ENCODE results near the gene HOXC6. TPM values are rescaled to one million over a fixed set of nuclear protein-coding genes. Genes with fewer than 3 reads are reported as not detected.

HOXC6 gene
- total RNA-seq, 1 donor from 2014 or later = not detected

- Histone ChIP-seq H3K4me3 (no peak overlapping the region), H3K27me3 (peaks cover 63% of the 10 kb centered on the region), H3K9me3 (no peaks in the 10 kb centered on the region), H3K4me1 (peaks cover 39% of the 10 kb centered on the region), H3K36me3 (no peaks in the 10 kb centered on the region), H3K27ac (no peak overlapping the region)
- no peak for DNase-seq (ENCODE audit: extremely low spot score in 2 of 2)
- intact Hi-C loops (cut with DNase I) = no loop called here
- no peak for TF ChIP-seq POLR2A (IDR thresholded peaks at IDR 0.05)
- no peak for TF ChIP-seq POLR2AphosphoS5 (IDR thresholded peaks at IDR 0.05; ENCODE audit: insufficient read depth in 1 of 2, low read depth in 1 of 2)
- TF ChIP-seq CTCF (IDR thresholded peaks at IDR 0.05) = no peak
These were observed 30.8 kb upstream of the HOXC6 start for GRCh38 chr12:53997204-53998109.

- no peak overlapping the region for H3K27ac ChIP-seq
- intact Hi-C loops (cut with DNase I) = no loop called here
- no peaks in the 10 kb centered on the region for H3K36me3 ChIP-seq
- DNase-seq (ENCODE audit: extremely low spot score in 2 of 2) = no peak
- H3K27me3 ChIP-seq = peaks cover 57% of the 10 kb centered on the region
- TF ChIP-seq POLR2A (IDR thresholded peaks at IDR 0.05) (no peak), CTCF (IDR thresholded peaks at IDR 0.05) (no peak), POLR2AphosphoS5 (IDR thresholded peaks at IDR 0.05; ENCODE audit: insufficient read depth in 1 of 2, low read depth in 1 of 2) (no peak)
- H3K4me1 ChIP-seq = peaks cover 39% of the 10 kb centered on the region
- no peak overlapping the region for H3K4me3 ChIP-seq
- no peaks in the 10 kb centered on the region for H3K9me3 ChIP-seq
These were observed 29.9 kb upstream of the HOXC6 start for GRCh38 chr12:53998110-53998899.

- Histone ChIP-seq H3K27me3 (peaks cover 51% of the 10 kb centered on the region), H3K4me3 (no peak overlapping the region), H3K36me3 (no peaks in the 10 kb centered on the region), H3K4me1 (peaks cover 39% of the 10 kb centered on the region), H3K9me3 (no peaks in the 10 kb centered on the region), H3K27ac (no peak overlapping the region)
- intact Hi-C loops (cut with DNase I) = no loop called here
- DNase-seq (ENCODE audit: extremely low spot score in 2 of 2) = no peak
- TF ChIP-seq POLR2AphosphoS5 (IDR thresholded peaks at IDR 0.05; ENCODE audit: insufficient read depth in 1 of 2, low read depth in 1 of 2) = no peak
- TF ChIP-seq POLR2A (IDR thresholded peaks at IDR 0.05) = no peak
- TF ChIP-seq CTCF (IDR thresholded peaks at IDR 0.05) = no peak
These were observed 29.4 kb upstream of the HOXC6 start for GRCh38 chr12:53998900-53999236.

GRCh38 chr12:53999559-54000115 lies 28.6 kb upstream of the HOXC6 start:
- Histone ChIP-seq H3K27me3 (peaks cover 43% of the 10 kb centered on the region), H3K4me3 (peak overlapping the region; percentile 25 to 31), H3K36me3 (no peaks in the 10 kb centered on the region), H3K27ac (no peak overlapping the region), H3K9me3 (no peaks in the 10 kb centered on the region), H3K4me1 (peaks cover 32% of the 10 kb centered on the region)
- intact Hi-C loops (cut with DNase I) = no loop called here
- TF ChIP-seq CTCF (IDR thresholded peaks at IDR 0.05) = no peak
- no peak for TF ChIP-seq POLR2AphosphoS5 (IDR thresholded peaks at IDR 0.05; ENCODE audit: insufficient read depth in 1 of 2, low read depth in 1 of 2)
- TF ChIP-seq POLR2A (IDR thresholded peaks at IDR 0.05) = no peak
- DNase-seq (ENCODE audit: extremely low spot score in 2 of 2) = no peak
